Lung (tissue), 4 donors: ENCODE measurements around the gene OR52M1. TPM values are rescaled to one million over a fixed set of nuclear protein-coding genes. Genes with fewer than 3 reads are reported as not detected.

Experiments
- polyA plus RNA-seq, 2 donors: library from polyadenylated mRNA; stranded (reverse); fragments of 200-250 nt; gene quantifications; one replicate each; pipeline ENCODE4 v1.2.1, GENCODE V29; 2013
- total RNA-seq, 2 donors: library from RNA; depleted of rRNA in 1 of 2; stranded (reverse); fragments of >200 nt in 1 of 2; gene quantifications; one replicate each; pipeline ENCODE4 v1.2.1, GENCODE V29; 2014 to 2021
- donor health status: Bipolar disorder and iron deficiency.
- donor health status: healthy.
- donor health status: DM: yes; HTN: yes; CAD: no.

OR52M1 gene
- total and polyA plus RNA-seq, 4 donors, result not detected

Other genes starting within 250 kb of the OR52M1 start
- not detected for gene OR52B4, start 176.8 kb upstream of the OR52M1 start, total RNA-seq
- gene OR52B4, start 176.8 kb upstream of the OR52M1 start, polyA plus RNA-seq, result not detected
- 10 to 100 TPM; 15.2 to 19.8 TPM for gene TRIM21, start 151.5 kb upstream of the OR52M1 start, total RNA-seq
- 10 to 100 TPM; 17.8 to 32.0 TPM for gene TRIM21, start 151.5 kb upstream of the OR52M1 start, polyA plus RNA-seq
- gene OR52K2, start 95.9 kb upstream of the OR52M1 start, total RNA-seq, result under 1 TPM in 1 of 2 donors, not detected in 1; 0.67 TPM
- gene OR52K2, start 95.9 kb upstream of the OR52M1 start, polyA plus RNA-seq, result under 1 TPM in 1 of 2 donors, not detected in 1; 0.06 TPM
- gene OR52K1, start 62.5 kb upstream of the OR52M1 start, total RNA-seq, result under 1 TPM in 1 of 2 donors, not detected in 1; 0.18 TPM
- gene OR52K1, start 62.5 kb upstream of the OR52M1 start, polyA plus RNA-seq, result under 1 TPM in 1 of 2 donors, not detected in 1; 0.01 TPM
- not detected for gene OR52I2, start 36.6 kb downstream of the OR52M1 start, total RNA-seq
- gene OR52I2, start 36.6 kb downstream of the OR52M1 start, polyA plus RNA-seq, result not detected
- gene OR52I1, start 48.8 kb downstream of the OR52M1 start, total RNA-seq, result not detected
- not detected for gene OR52I1, start 48.8 kb downstream of the OR52M1 start, polyA plus RNA-seq
- 10 to 100 TPM; 15.0 to 18.6 TPM for gene TRIM68, start 63.0 kb downstream of the OR52M1 start, total RNA-seq
- 1 to 10 TPM; 5.6 to 7.5 TPM for gene TRIM68, start 63.0 kb downstream of the OR52M1 start, polyA plus RNA-seq
- gene OR51D1, start 92.3 kb downstream of the OR52M1 start, total RNA-seq, result not detected
- gene OR51D1, start 92.3 kb downstream of the OR52M1 start, polyA plus RNA-seq, result not detected
- under 1 TPM in 1 of 2 donors, not detected in 1; 0.60 TPM for gene OR51E1, start 98.8 kb downstream of the OR52M1 start, total RNA-seq
- under 1 TPM in 1 of 2 donors, not detected in 1; 0.01 TPM for gene OR51E1, start 98.8 kb downstream of the OR52M1 start, polyA plus RNA-seq
- not detected for gene OR51E2, start 152.7 kb downstream of the OR52M1 start, total RNA-seq
- gene OR51E2, start 152.7 kb downstream of the OR52M1 start, polyA plus RNA-seq, result not detected
- not detected for gene MMP26, start 159.6 kb downstream of the OR52M1 start, total RNA-seq
- not detected for gene MMP26, start 159.6 kb downstream of the OR52M1 start, polyA plus RNA-seq
- not detected for gene OR51F1, start 224.7 kb downstream of the OR52M1 start, total RNA-seq
- gene OR51F1, start 224.7 kb downstream of the OR52M1 start, polyA plus RNA-seq, result not detected